Osteocyte (in vitro differentiated cells): Measurements from ENCODE around the gene TACC2. TPM values are rescaled to one million over a fixed set of nuclear protein-coding genes. Genes with fewer than 3 reads are reported as not detected.

Experiments
- DNase-seq: peaks from one replicate; pipeline ENCODE4 v3.0.0; 2021; ENCODE audit warnings: mixed read lengths; ENCODE audit not compliant: unreplicated experiment; ENCODE audit errors: extremely low spot score
- H3K27ac Mint-ChIP-seq: one replicate; pipeline ENCODE4 v1.8.0; 2021; ENCODE audit warnings: mild to moderate bottlenecking, mixed read lengths; ENCODE audit not compliant: unreplicated experiment
- H3K27me3 Mint-ChIP-seq: one replicate; pipeline ENCODE4 v1.8.0; 2021; ENCODE audit warnings: mixed read lengths; ENCODE audit not compliant: unreplicated experiment
- H3K36me3 Mint-ChIP-seq: one replicate; pipeline ENCODE4 v1.8.0; 2021; ENCODE audit warnings: mixed read lengths; ENCODE audit not compliant: unreplicated experiment
- H3K4me1 Mint-ChIP-seq: one replicate; pipeline ENCODE4 v1.8.0; 2021; ENCODE audit warnings: mixed read lengths; ENCODE audit not compliant: unreplicated experiment
- H3K4me3 Mint-ChIP-seq: one replicate; pipeline ENCODE4 v1.8.0; 2021; ENCODE audit warnings: mild to moderate bottlenecking, moderate library complexity, mixed read lengths; ENCODE audit not compliant: unreplicated experiment
- H3K9me3 Mint-ChIP-seq: one replicate; pipeline ENCODE4 v1.8.0; 2021; ENCODE audit warnings: mixed read lengths; ENCODE audit not compliant: unreplicated experiment
- CTCF ChIP-seq: fragments of 200-600 bp; sonication (generic); IDR thresholded peaks from 2 replicates; pipeline ENCODE4 v1.5.0; 2021; ENCODE audit warnings: antibody characterized with exemption, mild to moderate bottlenecking, moderate library complexity
- total RNA-seq: library from RNA; stranded (reverse); gene quantifications from 2 replicates; pipeline ENCODE4 v1.2.1, GENCODE V29; 2021

The TACC2 gene
- total RNA-seq, 1 donor from 2014 or later: 64.2 TPM

DNA sequence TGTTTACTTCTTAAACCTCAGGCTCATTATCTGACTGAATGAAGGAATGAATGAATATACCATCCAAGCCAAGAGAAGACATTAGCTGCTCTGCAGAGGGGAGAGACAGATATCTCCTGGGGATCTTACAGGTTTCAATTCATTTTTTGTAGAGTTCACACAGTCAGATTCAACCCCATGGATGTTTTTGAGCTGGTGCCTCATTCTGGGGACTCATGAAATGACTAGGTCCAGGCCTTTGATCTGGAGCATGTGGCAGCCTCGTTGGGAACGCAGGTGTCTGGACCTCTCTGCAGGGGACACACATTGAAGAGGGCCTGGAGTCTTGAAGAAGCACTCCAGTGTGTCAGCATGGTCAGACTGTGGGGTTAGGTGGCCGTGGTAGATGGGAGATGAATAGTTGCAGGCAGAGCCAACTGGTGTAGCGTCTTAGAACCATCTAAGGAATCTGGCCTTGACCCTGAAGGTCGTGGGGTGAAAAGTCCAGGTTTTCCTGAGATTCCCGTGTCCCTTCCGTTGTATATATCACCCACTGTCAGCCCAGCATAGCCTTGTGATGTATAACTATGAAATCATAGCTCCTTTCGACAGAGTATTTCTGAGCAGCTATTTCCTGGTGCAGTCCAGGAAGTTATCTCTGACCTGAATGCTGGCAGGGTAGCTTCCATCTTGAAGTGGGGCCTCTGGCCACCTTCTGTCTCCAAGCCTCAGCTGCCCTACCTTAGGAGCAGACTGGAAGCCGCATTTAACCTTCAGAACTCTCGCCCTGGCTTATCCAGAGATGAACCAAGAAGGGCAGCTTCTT lies 304.4 kb downstream of the TACC2 start:
- Mint-ChIP-seq H3K4me3 (no peak overlapping the region), H3K9me3 (no peaks in the 10 kb centered on the region), H3K4me1 (peaks cover 6% of the 10 kb centered on the region), H3K27ac (no peak overlapping the region), H3K27me3 (no peaks in the 10 kb centered on the region), H3K36me3 (no peaks in the 10 kb centered on the region)
- DNase-seq: peak; percentile 46
- no peak for TF ChIP-seq CTCF

DNA sequence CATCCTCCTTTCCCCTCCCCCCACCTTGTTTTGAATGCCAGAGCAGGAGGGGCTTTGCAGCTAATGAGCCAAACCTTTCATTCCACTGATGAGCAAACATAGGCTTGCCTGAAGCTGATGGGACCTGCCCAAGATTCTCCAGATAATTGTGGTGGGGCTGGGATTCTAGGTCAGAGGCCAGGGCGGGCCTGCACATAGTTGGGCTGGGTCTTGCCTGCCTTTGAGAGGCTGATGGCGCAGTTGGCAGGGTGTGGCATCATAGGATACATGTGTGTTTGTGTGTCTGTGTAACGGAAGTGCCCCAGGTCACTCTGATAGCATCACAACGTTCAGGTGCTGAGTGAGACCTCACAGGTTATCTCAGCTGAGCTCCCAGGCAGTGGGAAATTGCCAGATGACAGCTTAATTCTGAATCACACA lies 305.0 kb downstream of the TACC2 start:
- no peaks in the 10 kb centered on the region for H3K27me3 Mint-ChIP-seq
- DNase-seq: peak; percentile 48
- no peak for TF ChIP-seq CTCF
- H3K27ac Mint-ChIP-seq: no peak overlapping the region
- H3K4me3 Mint-ChIP-seq: no peak overlapping the region
- peaks cover 11% of the 10 kb centered on the region for H3K4me1 Mint-ChIP-seq
- no peaks in the 10 kb centered on the region for H3K9me3 Mint-ChIP-seq
- H3K36me3 Mint-ChIP-seq: no peaks in the 10 kb centered on the region

GRCh38 chr10:122294511-122295450 lies 305.8 kb downstream of the TACC2 start:
- Mint-ChIP-seq H3K27me3 (no peaks in the 10 kb centered on the region), H3K36me3 (no peaks in the 10 kb centered on the region), H3K9me3 (no peaks in the 10 kb centered on the region), H3K4me3 (no peak overlapping the region), H3K27ac (no peak overlapping the region), H3K4me1 (peaks cover 18% of the 10 kb centered on the region)
- peak; percentile 60 for DNase-seq
- TF ChIP-seq CTCF: no peak

GRCh38 chr10:122295451-122295809 lies 306.5 kb downstream of the TACC2 start:
- peak; percentile 51 for DNase-seq
- peaks cover 21% of the 10 kb centered on the region for H3K4me1 Mint-ChIP-seq
- no peaks in the 10 kb centered on the region for H3K9me3 Mint-ChIP-seq
- TF ChIP-seq CTCF: no peak
- H3K27me3 Mint-ChIP-seq: no peaks in the 10 kb centered on the region
- H3K27ac Mint-ChIP-seq: no peak overlapping the region
- no peaks in the 10 kb centered on the region for H3K36me3 Mint-ChIP-seq
- no peak overlapping the region for H3K4me3 Mint-ChIP-seq
